ENCODE results near the gene APOB. TPM values are rescaled to one million over a fixed set of nuclear protein-coding genes. Genes with fewer than 3 reads are reported as not detected.
A peak's percentile ranks its signal among the peaks of the same experiment; 100 is the strongest.

Gene APOB
- total and polyA plus RNA-seq, 2 of the 13 experiments (the other 11 are each of a cell fraction or from before 2014, with no cell fraction given): 1,569 to 2,515 TPM

DNA sequence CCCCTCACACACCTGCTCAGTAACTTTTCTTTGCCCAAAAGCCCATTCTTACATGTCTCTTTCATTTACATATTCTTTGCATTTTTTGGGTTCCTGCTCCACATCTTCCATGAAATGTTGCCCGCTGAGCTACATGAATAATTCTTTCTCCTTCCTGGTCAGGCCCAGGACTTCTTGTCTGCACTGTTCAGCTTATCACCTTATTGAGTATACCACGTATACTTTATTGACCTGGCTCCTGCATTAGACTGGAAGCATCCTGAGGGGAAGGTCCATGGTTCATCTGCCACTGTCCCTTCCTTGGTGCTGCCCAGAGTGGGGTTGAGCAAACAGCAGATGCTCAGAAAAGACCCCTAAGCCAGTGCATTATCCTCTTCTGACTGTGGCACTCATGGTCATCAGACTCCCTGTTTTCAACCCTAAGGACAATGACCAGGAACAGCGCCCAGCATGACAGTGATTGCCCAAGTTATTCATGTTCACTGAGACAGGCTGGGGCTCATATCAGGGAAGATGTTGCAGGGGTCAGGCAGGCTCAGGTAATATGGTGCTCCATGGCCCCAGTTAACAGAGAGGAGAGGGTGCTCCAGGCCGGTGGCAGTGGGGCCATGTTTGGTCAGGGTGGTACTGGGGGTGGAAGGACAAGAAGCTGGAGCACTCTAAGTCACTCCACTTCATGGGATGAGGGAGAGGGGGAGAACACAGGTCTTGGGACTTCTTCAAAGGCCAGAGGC, 7.7 kb downstream of the APOB start (continued):
- TF ChIP-seq, protein P1, sequence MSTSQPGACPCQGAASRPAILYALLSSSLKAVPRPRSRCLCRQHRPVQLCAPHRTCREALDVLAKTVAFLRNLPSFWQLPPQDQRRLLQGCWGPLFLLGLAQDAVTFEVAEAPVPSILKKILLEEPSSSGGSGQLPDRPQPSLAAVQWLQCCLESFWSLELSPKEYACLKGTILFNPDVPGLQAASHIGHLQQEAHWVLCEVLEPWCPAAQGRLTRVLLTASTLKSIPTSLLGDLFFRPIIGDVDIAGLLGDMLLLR (CRISPR knock-in tag; IDR thresholded peaks at IDR 0.05): peak; percentile 49; the same call in 1 of the 2 replicates
- TF ChIP-seq ATRX (CRISPR knock-in tag; IDR thresholded peaks at IDR 0.05; ENCODE audit: borderline replicate concordance) (no peak), ZKSCAN5 (CRISPR knock-in tag; IDR thresholded peaks at IDR 0.05) (no peak), ZC3H4 (CRISPR knock-in tag; IDR thresholded peaks at IDR 0.05; ENCODE audit: borderline replicate concordance) (peak; percentile 85), NONO (IDR thresholded peaks at IDR 0.05) (no peak), NONO (CRISPR knock-in tag; conservative IDR thresholded peaks at IDR 0.05) (no peak), MTF2 (CRISPR knock-in tag; IDR thresholded peaks at IDR 0.05; ENCODE audit: borderline replicate concordance) (no peak), ZNF234 (CRISPR knock-in tag; conservative IDR thresholded peaks at IDR 0.05) (no peak), SRSF9 (IDR thresholded peaks at IDR 0.05; ENCODE audit: borderline replicate concordance, insufficient read depth, low read depth, low read length, poor library complexity, severe bottlenecking) (no peak), CCDC6 (CRISPR knock-in tag; IDR thresholded peaks at IDR 0.05) (peak; percentile 34; the same call in 1 of the 2 replicates), ZNF256 (CRISPR knock-in tag; conservative IDR thresholded peaks at IDR 0.05) (0 out of 2 replicates have a peak, but pooled peaks have one; percentile 72), IKZF1 (IDR thresholded peaks at IDR 0.05) (no peak), RFXANK (CRISPR knock-in tag; IDR thresholded peaks at IDR 0.05) (no peak), ATF1 (CRISPR knock-in tag; IDR thresholded peaks at IDR 0.05) (no peak), ZNF431 (CRISPR knock-in tag; IDR thresholded peaks at IDR 0.05; ENCODE audit: borderline replicate concordance, low read depth) (0 out of 2 replicates have a peak, but pooled peaks have one; percentile 17), ZNF816 (CRISPR knock-in tag; IDR thresholded peaks at IDR 0.05; ENCODE audit: borderline replicate concordance) (no peak), HNRNPH1 (optimal IDR thresholded peaks at IDR 0.05; ENCODE audit: low read depth, low read length) (peak; percentile 17), ZNF615 (CRISPR knock-in tag; IDR thresholded peaks at IDR 0.05; ENCODE audit: borderline replicate concordance) (no peak), NKX3-1 (CRISPR knock-in tag; IDR thresholded peaks at IDR 0.05) (peak; percentile 72), ZNF776 (CRISPR knock-in tag; IDR thresholded peaks at IDR 0.05) (peak; percentile 75)
- TF ChIP-seq, protein P2, sequence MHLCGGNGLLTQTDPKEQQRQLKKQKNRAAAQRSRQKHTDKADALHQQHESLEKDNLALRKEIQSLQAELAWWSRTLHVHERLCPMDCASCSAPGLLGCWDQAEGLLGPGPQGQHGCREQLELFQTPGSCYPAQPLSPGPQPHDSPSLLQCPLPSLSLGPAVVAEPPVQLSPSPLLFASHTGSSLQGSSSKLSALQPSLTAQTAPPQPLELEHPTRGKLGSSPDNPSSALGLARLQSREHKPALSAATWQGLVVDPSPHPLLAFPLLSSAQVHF (CRISPR knock-in tag; IDR thresholded peaks at IDR 0.05): no peak
- TF ChIP-seq, protein P3, sequence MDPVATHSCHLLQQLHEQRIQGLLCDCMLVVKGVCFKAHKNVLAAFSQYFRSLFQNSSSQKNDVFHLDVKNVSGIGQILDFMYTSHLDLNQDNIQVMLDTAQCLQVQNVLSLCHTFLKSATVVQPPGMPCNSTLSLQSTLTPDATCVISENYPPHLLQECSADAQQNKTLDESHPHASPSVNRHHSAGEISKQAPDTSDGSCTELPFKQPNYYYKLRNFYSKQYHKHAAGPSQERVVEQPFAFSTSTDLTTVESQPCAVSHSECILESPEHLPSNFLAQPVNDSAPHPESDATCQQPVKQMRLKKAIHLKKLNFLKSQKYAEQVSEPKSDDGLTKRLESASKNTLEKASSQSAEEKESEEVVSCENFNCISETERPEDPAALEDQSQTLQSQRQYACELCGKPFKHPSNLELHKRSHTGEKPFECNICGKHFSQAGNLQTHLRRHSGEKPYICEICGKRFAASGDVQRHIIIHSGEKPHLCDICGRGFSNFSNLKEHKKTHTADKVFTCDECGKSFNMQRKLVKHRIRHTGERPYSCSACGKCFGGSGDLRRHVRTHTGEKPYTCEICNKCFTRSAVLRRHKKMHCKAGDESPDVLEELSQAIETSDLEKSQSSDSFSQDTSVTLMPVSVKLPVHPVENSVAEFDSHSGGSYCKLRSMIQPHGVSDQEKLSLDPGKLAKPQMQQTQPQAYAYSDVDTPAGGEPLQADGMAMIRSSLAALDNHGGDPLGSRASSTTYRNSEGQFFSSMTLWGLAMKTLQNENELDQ (CRISPR knock-in tag; IDR thresholded peaks at IDR 0.05; ENCODE audit: borderline replicate concordance): no peak
- TF ChIP-seq, protein P4, sequence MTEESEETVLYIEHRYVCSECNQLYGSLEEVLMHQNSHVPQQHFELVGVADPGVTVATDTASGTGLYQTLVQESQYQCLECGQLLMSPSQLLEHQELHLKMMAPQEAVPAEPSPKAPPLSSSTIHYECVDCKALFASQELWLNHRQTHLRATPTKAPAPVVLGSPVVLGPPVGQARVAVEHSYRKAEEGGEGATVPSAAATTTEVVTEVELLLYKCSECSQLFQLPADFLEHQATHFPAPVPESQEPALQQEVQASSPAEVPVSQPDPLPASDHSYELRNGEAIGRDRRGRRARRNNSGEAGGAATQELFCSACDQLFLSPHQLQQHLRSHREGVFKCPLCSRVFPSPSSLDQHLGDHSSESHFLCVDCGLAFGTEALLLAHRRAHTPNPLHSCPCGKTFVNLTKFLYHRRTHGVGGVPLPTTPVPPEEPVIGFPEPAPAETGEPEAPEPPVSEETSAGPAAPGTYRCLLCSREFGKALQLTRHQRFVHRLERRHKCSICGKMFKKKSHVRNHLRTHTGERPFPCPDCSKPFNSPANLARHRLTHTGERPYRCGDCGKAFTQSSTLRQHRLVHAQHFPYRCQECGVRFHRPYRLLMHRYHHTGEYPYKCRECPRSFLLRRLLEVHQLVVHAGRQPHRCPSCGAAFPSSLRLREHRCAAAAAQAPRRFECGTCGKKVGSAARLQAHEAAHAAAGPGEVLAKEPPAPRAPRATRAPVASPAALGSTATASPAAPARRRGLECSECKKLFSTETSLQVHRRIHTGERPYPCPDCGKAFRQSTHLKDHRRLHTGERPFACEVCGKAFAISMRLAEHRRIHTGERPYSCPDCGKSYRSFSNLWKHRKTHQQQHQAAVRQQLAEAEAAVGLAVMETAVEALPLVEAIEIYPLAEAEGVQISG (CRISPR knock-in tag; IDR thresholded peaks at IDR 0.05): 0 out of 2 replicates have a peak, but pooled peaks have one; percentile 7

All from HepG2 (cell line).